ENCODE results near the gene PBX2.

Gene PBX2

GRCh38 chr6:32168807-32169591 lies 21.0 kb downstream of the PBX2 start:
- Histone ChIP-seq H2AFZ (ENCODE audit: low read depth, low read length) (no peak overlapping the region), H3K9me3 (ENCODE audit: low read length) (no peaks in the 10 kb centered on the region), H3K27me3 (ENCODE audit: insufficient read depth, low read length) (no peaks in the 10 kb centered on the region), H3K4me3 (ENCODE audit: low read length) (no peak overlapping the region), H3K4me1 (ENCODE audit: insufficient read depth, low read length) (peaks cover 6% of the 10 kb centered on the region), H3K36me3 (ENCODE audit: insufficient read depth, low read length) (peaks cover 54% of the 10 kb centered on the region)

GRCh38 chr6:32168350-32168749 lies 21.7 kb downstream of the PBX2 start:
- H3K36me3 ChIP-seq (ENCODE audit: insufficient read depth, low read length) = peaks cover 55% of the 10 kb centered on the region
- H3K9me3 ChIP-seq (ENCODE audit: low read length) = no peaks in the 10 kb centered on the region
- H3K4me1 ChIP-seq (ENCODE audit: insufficient read depth, low read length) = peaks cover 10% of the 10 kb centered on the region
- H3K4me3 ChIP-seq (ENCODE audit: low read length) = no peak overlapping the region
- no peaks in the 10 kb centered on the region for H3K27me3 ChIP-seq (ENCODE audit: insufficient read depth, low read length)
- H2AFZ ChIP-seq (ENCODE audit: low read depth, low read length) = no peak overlapping the region

- Histone ChIP-seq H3K4me3 (ENCODE audit: low read length) (no peak overlapping the region), H3K4me1 (ENCODE audit: insufficient read depth, low read length) (peaks cover 10% of the 10 kb centered on the region), H3K36me3 (ENCODE audit: insufficient read depth, low read length) (peaks cover 56% of the 10 kb centered on the region), H2AFZ (ENCODE audit: low read depth, low read length) (no peak overlapping the region), H3K27me3 (ENCODE audit: insufficient read depth, low read length) (no peaks in the 10 kb centered on the region), H3K9me3 (ENCODE audit: low read length) (no peaks in the 10 kb centered on the region)
These were observed 22.2 kb downstream of the PBX2 start for GRCh38 chr6:32167761-32168262.

- no peak overlapping the region for H2AFZ ChIP-seq (ENCODE audit: low read depth, low read length)
- H3K4me3 ChIP-seq (ENCODE audit: low read length) = no peak overlapping the region
- H3K9me3 ChIP-seq (ENCODE audit: low read length) = no peaks in the 10 kb centered on the region
- H3K4me1 ChIP-seq (ENCODE audit: insufficient read depth, low read length) = peaks cover 10% of the 10 kb centered on the region
- no peaks in the 10 kb centered on the region for H3K27me3 ChIP-seq (ENCODE audit: insufficient read depth, low read length)
- H3K36me3 ChIP-seq (ENCODE audit: insufficient read depth, low read length) = peaks cover 62% of the 10 kb centered on the region
These were observed 22.7 kb downstream of the PBX2 start for GRCh38 chr6:32167154-32167760.

GRCh38 chr6:32166411-32167061 lies 23.5 kb downstream of the PBX2 start:
- Histone ChIP-seq H3K9me3 (ENCODE audit: low read length) (no peaks in the 10 kb centered on the region), H2AFZ (ENCODE audit: low read depth, low read length) (no peak overlapping the region), H3K4me3 (ENCODE audit: low read length) (no peak overlapping the region), H3K4me1 (ENCODE audit: insufficient read depth, low read length) (peaks cover 10% of the 10 kb centered on the region), H3K27me3 (ENCODE audit: insufficient read depth, low read length) (no peaks in the 10 kb centered on the region), H3K36me3 (ENCODE audit: insufficient read depth, low read length) (peaks cover 63% of the 10 kb centered on the region)

- Histone ChIP-seq H3K4me1 (ENCODE audit: insufficient read depth, low read length) (peaks cover 10% of the 10 kb centered on the region), H3K4me3 (ENCODE audit: low read length) (no peak within 1 kb of the TSS), H3K9me3 (ENCODE audit: low read length) (no peaks in the 10 kb centered on the region), H3K36me3 (ENCODE audit: insufficient read depth, low read length) (peaks cover 43% of the 10 kb centered on the region), H2AFZ (ENCODE audit: low read depth, low read length) (no peak within 1 kb of the TSS), H3K27me3 (ENCODE audit: insufficient read depth, low read length) (no peaks in the 10 kb centered on the region)
These were observed 25.7 kb downstream of the PBX2 start, which contains the start of gene EGFL8 for GRCh38 chr6:32164295-32164694. EGFL8 (plus strand) TSS chr6:32164595; CDS start chr6:32166166, 1,571 bp downstream.

GRCh38 chr6:32163559-32164258 lies 26.3 kb downstream of the PBX2 start:
- H3K4me3 ChIP-seq (ENCODE audit: low read length) = no peak overlapping the region
- H3K36me3 ChIP-seq (ENCODE audit: insufficient read depth, low read length) = peaks cover 41% of the 10 kb centered on the region
- no peaks in the 10 kb centered on the region for H3K9me3 ChIP-seq (ENCODE audit: low read length)
- no peaks in the 10 kb centered on the region for H3K27me3 ChIP-seq (ENCODE audit: insufficient read depth, low read length)
- no peak overlapping the region for H2AFZ ChIP-seq (ENCODE audit: low read depth, low read length)
- peaks cover 10% of the 10 kb centered on the region for H3K4me1 ChIP-seq (ENCODE audit: insufficient read depth, low read length)

- Histone ChIP-seq H3K36me3 (ENCODE audit: insufficient read depth, low read length) (peaks cover 39% of the 10 kb centered on the region), H3K4me1 (ENCODE audit: insufficient read depth, low read length) (peaks cover 13% of the 10 kb centered on the region), H2AFZ (ENCODE audit: low read depth, low read length) (no peak overlapping the region), H3K27me3 (ENCODE audit: insufficient read depth, low read length) (no peaks in the 10 kb centered on the region), H3K9me3 (ENCODE audit: low read length) (no peaks in the 10 kb centered on the region), H3K4me3 (ENCODE audit: low read length) (no peak overlapping the region)
These were observed 31.9 kb downstream of the PBX2 start for GRCh38 chr6:32158052-32158451.

GRCh38 chr6:32156891-32157290 lies 33.1 kb downstream of the PBX2 start:
- H2AFZ ChIP-seq (ENCODE audit: low read depth, low read length) = no peak overlapping the region
- no peak overlapping the region for H3K4me3 ChIP-seq (ENCODE audit: low read length)
- no peaks in the 10 kb centered on the region for H3K9me3 ChIP-seq (ENCODE audit: low read length)
- peaks cover 31% of the 10 kb centered on the region for H3K36me3 ChIP-seq (ENCODE audit: insufficient read depth, low read length)
- H3K4me1 ChIP-seq (ENCODE audit: insufficient read depth, low read length) = peaks cover 24% of the 10 kb centered on the region
- no peaks in the 10 kb centered on the region for H3K27me3 ChIP-seq (ENCODE audit: insufficient read depth, low read length)

- no peaks in the 10 kb centered on the region for H3K27me3 ChIP-seq (ENCODE audit: insufficient read depth, low read length)
- H2AFZ ChIP-seq (ENCODE audit: low read depth, low read length) = peak overlapping the region; percentile 51
- peak overlapping the region; percentile 76 for H3K4me3 ChIP-seq (ENCODE audit: low read length)
- peaks cover 29% of the 10 kb centered on the region for H3K36me3 ChIP-seq (ENCODE audit: insufficient read depth, low read length)
- peaks cover 29% of the 10 kb centered on the region for H3K4me1 ChIP-seq (ENCODE audit: insufficient read depth, low read length)
- no peaks in the 10 kb centered on the region for H3K9me3 ChIP-seq (ENCODE audit: low read length)
These were observed 35.4 kb downstream of the PBX2 start for GRCh38 chr6:32154514-32155161.

GRCh38 chr6:32153564-32154513 lies 36.2 kb downstream of the PBX2 start, which contains the start of gene PPT2:
PPT2 (plus strand) TSS chr6:32154141; CDS start chr6:32154595, 454 bp downstream.
- H3K4me3 ChIP-seq (ENCODE audit: low read length) = peak within 1 kb of the TSS; percentile 76
- H2AFZ ChIP-seq (ENCODE audit: low read depth, low read length) = peak within 1 kb of the TSS; percentile 51
- H3K36me3 ChIP-seq (ENCODE audit: insufficient read depth, low read length) = peaks cover 27% of the 10 kb centered on the region
- no peaks in the 10 kb centered on the region for H3K9me3 ChIP-seq (ENCODE audit: low read length)
- H3K4me1 ChIP-seq (ENCODE audit: insufficient read depth, low read length) = peaks cover 29% of the 10 kb centered on the region
- no peaks in the 10 kb centered on the region for H3K27me3 ChIP-seq (ENCODE audit: insufficient read depth, low read length)
